K562 (cell line): ENCODE measurements around the gene CST3. TPM values are rescaled to one million over a fixed set of nuclear protein-coding genes. Genes with fewer than 3 reads are reported as not detected.

ENCODE experiments used
- ATAC-seq: fragments of 200-7000 bp; cut with Tn5 transposase; 3 replicates; pipeline ENCODE4 v1.9.1; 2020; ENCODE audit warnings: moderate library complexity
- BruUV-seq: library from RNA; stranded (reverse); fragments of 400-500 nt; replicated peaks from 2 replicates; lab custom pipeline; 2021; lab: Mats Ljungman, UMichigan
- CTCF ChIA-PET: fragments of 300-600 bp; formaldehyde crosslinking; extraction: SDS; loops from one replicate; lab custom pipeline; 2021; ENCODE audit warnings: low intra/inter-chr PET ratio; lab: Yijun Ruan, JAX
- POLR2A ChIA-PET: fragments of 300-600, 350-650 bp; sonication (Branson Sonifier 250); formaldehyde crosslinking; extraction: SDS; loops from one replicate; lab custom pipeline; 2021; ENCODE audit warnings: antibody characterized with exemption, inconsistent platforms; lab: Yijun Ruan, JAX
- DNase-seq, 4 experiments: peaks; one replicate each; pipeline versions ENCODE4 v3.0.0 to v3.0.0-alpha.2; 2011 to 2018; ENCODE audit warnings: low spot score in 3 of 4, mixed read lengths in 3 of 4; ENCODE audit errors: extremely low read depth in 1 of 4
- FAIRE-seq: peaks from 2 replicates; lab custom pipeline; 2011; peaks lifted over from hg19 to GRCh38; lab: Jason Lieb, UNC
- H2AFZ ChIP-seq: 2 replicates; pipeline ENCODE4 v1.6.0; 2011; ENCODE audit warnings: low read depth, low read length, control low read depth, inconsistent platforms
- H3K27ac ChIP-seq: fragments of 200-600 bp; 3 replicates; pipeline ENCODE4 v1.8.0; 2011; ENCODE audit warnings: low read depth, mild to moderate bottlenecking, control low read depth, inconsistent platforms, low read length, moderate library complexity, mixed read lengths; ENCODE audit errors: extremely low read depth
- H3K27me3 ChIP-seq, 2 experiments: fragments of 300-600 bp in 1 of 2; 2 replicates in 1 of 2; 3 replicates in 1 of 2; pipeline versions ENCODE4 v1.6.0 to v1.8.0; 2011; ENCODE audit warnings: inconsistent platforms in 2 of 2, low read length in 2 of 2, mild to moderate bottlenecking in 1 of 2, mixed read lengths in 1 of 2, moderate library complexity in 1 of 2; ENCODE audit not compliant: control insufficient read depth in 2 of 2, insufficient read depth in 2 of 2
- H3K36me3 ChIP-seq: fragments of 300-600 bp; 3 replicates; pipeline ENCODE4 v1.8.0; 2011; ENCODE audit warnings: mild to moderate bottlenecking, low read length, inconsistent platforms; ENCODE audit not compliant: control insufficient read depth, insufficient read depth
- H3K4me1 ChIP-seq, 2 experiments: fragments of 200-600 bp in 1 of 2; replicated peaks in 1 of 2; 2 replicates in 1 of 2; 3 replicates in 1 of 2; pipeline versions ENCODE4 v1.5.1 to v1.8.0; 2011; ENCODE audit warnings: inconsistent platforms in 2 of 2, low read length in 2 of 2, mild to moderate bottlenecking in 1 of 2, mixed read lengths in 1 of 2, moderate library complexity in 1 of 2; ENCODE audit not compliant: control insufficient read depth in 2 of 2, insufficient read depth in 2 of 2
- H3K4me2 ChIP-seq: 2 replicates; pipeline ENCODE4 v1.6.1; 2011; ENCODE audit warnings: low read length, control low read depth, inconsistent platforms, mixed read lengths; ENCODE audit not compliant: insufficient read depth
- H3K4me3 ChIP-seq: fragments of 200-600 bp; sonication (generic), shearing (Covaris generic); 2 replicates; pipeline ENCODE4 v1.5.1; 2016; ENCODE audit warnings: control low read depth, inconsistent platforms
- H3K79me2 ChIP-seq: fragments of 200-600 bp; 3 replicates; pipeline ENCODE4 v1.8.0; 2011; ENCODE audit warnings: low read length, inconsistent platforms; ENCODE audit not compliant: control insufficient read depth, insufficient read depth
- H3K9ac ChIP-seq, 2 experiments: 2 replicates each; pipeline versions ENCODE4 v1.6.0 to v1.6.1; 2011; ENCODE audit warnings: low read depth in 2 of 2, low read length in 2 of 2, control low read depth in 1 of 2, inconsistent platforms in 1 of 2, mild to moderate bottlenecking in 1 of 2, mixed read lengths in 1 of 2; ENCODE audit not compliant: insufficient read depth in 1 of 2
- H3K9me1 ChIP-seq: one replicate; pipeline ENCODE4 v1.6.0; 2011; ENCODE audit warnings: inconsistent platforms, mild to moderate bottlenecking, low read length, moderate library complexity; ENCODE audit not compliant: control insufficient read depth, insufficient read depth
- H3K9me3 ChIP-seq: replicated peaks from 2 replicates; pipeline ENCODE4 v1.5.1; 2011; ENCODE audit warnings: low read depth, low read length, inconsistent platforms; ENCODE audit not compliant: control insufficient read depth, insufficient read depth
- H4K20me1 ChIP-seq: replicated peaks from 2 replicates; pipeline ENCODE4 v1.6.1; 2011; ENCODE audit warnings: low read length, inconsistent platforms, mixed read lengths; ENCODE audit not compliant: control insufficient read depth, insufficient read depth
- ARID2 ChIP-seq: fragments of 450-650 bp; IDR thresholded peaks from 2 replicates; pipeline ENCODE4 v1.6.1; 2017; ENCODE audit warnings: antibody characterized with exemption, mild to moderate bottlenecking
- BRD4 ChIP-seq: fragments of 200-600 bp; sonication (generic); IDR thresholded peaks from 2 replicates; pipeline ENCODE4 v1.6.1; 2017; ENCODE audit warnings: inconsistent platforms
- GTF2A2 ChIP-seq: IDR thresholded peaks from 2 replicates; pipeline ENCODE4 v1.6.1; 2016; ENCODE audit warnings: mild to moderate bottlenecking, missing genetic modification characterization, missing compliant biosample characterization
- KDM1A ChIP-seq, 2 experiments: fragments of 450-650 bp; IDR thresholded peaks; 2 replicates each; pipeline ENCODE4 v1.6.1; 2016; ENCODE audit warnings: mild to moderate bottlenecking in 2 of 2
- RBM25 ChIP-seq: fragments of 200-400 bp; formaldehyde crosslinking; IDR thresholded peaks from 2 replicates; pipeline ENCODE4 v1.6.1; 2018; ENCODE audit warnings: low read length, low read depth, moderate library complexity; ENCODE audit not compliant: severe bottlenecking
- RCOR1 ChIP-seq, 2 experiments: IDR thresholded peaks; 2 replicates each; pipeline ENCODE4 v1.6.1; 2012; ENCODE audit warnings: low read depth in 2 of 2, low read length in 2 of 2, borderline replicate concordance in 1 of 2, improper control_type of control experiment in 1 of 2
- USF2 ChIP-seq: sonication (generic); formaldehyde crosslinking; IDR thresholded peaks from 2 replicates; pipeline ENCODE4 v1.5.0; 2020; ENCODE audit warnings: missing genetic modification reagents
- ZNF354B ChIP-seq: fragments of 250-450 bp; sonication (Bioruptor Pico); IDR thresholded peaks from 2 replicates; pipeline ENCODE4 v1.4.0; 2020
- WGBS: fragments of 100-300 bp; shearing (Covaris generic); methylation state at CpG from one replicate; pipeline ENCODE4 v1.1.6; 2016; ENCODE audit warnings: low coverage, mixed read lengths; ENCODE audit not compliant: insufficient coverage; ENCODE audit errors: missing lambda C conversion rate; 5-methylcytosine and 5-hydroxymethylcytosine counted together
- in situ Hi-C: fragments of 300-500 bp; cut with MboI; formaldehyde crosslinking; loops from 4 replicates; pipeline ENCODE4 v1.15.0; 2018; ENCODE audit warnings: inconsistent platforms, mixed read lengths
- intact Hi-C: fragments of 100-400 bp; cut with micrococcal nuclease; formaldehyde crosslinking; loops from 2 replicates; pipeline ENCODE4 v1.14.2; 2022
- polyA plus RNA-seq, 8 experiments: library from polyadenylated mRNA; depleted of rRNA in 4 of 8; stranded (reverse) in 5 of 8; unstranded in 3 of 8; fragments of >200 nt; fragmentation: Nextera tagmentation in 2 of 8; fragmentation: Illumina TruSeq in 1 of 8; extraction: Ambion mirVana in 2 of 8; extraction: Trizol in 1 of 8; gene quantifications; 2 replicates each; pipeline versions ENCODE4 v1.2.1 to v1.2.3, GENCODE V29; 2011 to 2014; ENCODE audit warnings: inconsistent platforms in 1 of 8, missing spikeins in 1 of 8
- total RNA-seq, 7 experiments: library from RNA; depleted of rRNA in 6 of 7; stranded (reverse); fragments of >200 nt in 6 of 7; fragmentation: Illumina TruSeq in 2 of 7; extraction: Trizol in 2 of 7; gene quantifications; 2 replicates each; pipeline versions ENCODE4 v1.2.1 to v1.2.3, GENCODE V29; 2011 to 2021; ENCODE audit warnings: low replicate concordance in 1 of 7

Gene CST3
- total and polyA plus RNA-seq, 9 of the 15 experiments (the other 6 are each of a cell fraction or from before 2014, with no cell fraction given): 8.7 to 113 (median 48.5) TPM

DNA sequence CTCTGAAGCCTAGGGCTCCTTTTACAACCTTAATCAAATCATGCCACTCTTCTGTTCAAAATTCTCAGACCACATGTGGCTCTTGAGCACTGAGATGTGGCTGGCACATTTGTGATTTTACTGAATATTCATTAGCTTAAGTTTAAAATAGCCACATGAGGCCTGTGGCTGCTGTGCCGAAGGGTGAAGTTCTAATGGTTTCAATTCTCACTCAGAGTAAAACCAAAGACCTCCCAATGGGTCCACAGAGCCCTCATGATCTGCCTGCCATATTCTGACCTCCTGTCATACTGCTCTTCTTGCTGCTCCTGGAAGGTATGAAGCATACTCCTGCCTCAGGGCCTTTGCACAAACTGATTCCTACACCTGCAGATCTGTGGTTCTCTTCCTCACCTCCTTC is 7.8 kb upstream of the CST3 start:
- Histone ChIP-seq H4K20me1 (no peaks in the 10 kb centered on the region), H2AFZ (no peak overlapping the region), H3K4me3 (no peak overlapping the region), H3K27me3 (no peaks in the 10 kb centered on the region), H3K9me1 (no peaks in the 10 kb centered on the region), H3K4me1 (no peaks in the 10 kb centered on the region), H3K9ac (no peak overlapping the region), H3K36me3 (no peaks in the 10 kb centered on the region), H3K4me2 (no peak overlapping the region), H3K9me3 (no peaks in the 10 kb centered on the region), H3K27ac (no peak overlapping the region), H3K79me2 (no peaks in the 10 kb centered on the region)
- ATAC-seq: no peak
- BruUV-seq: no TSS peak
- ChIA-PET CTCF (no interaction called here), POLR2A (no interaction called here)
- intact Hi-C loops (no loop called here), in situ Hi-C loops (no loop called here)
- TF ChIP-seq BRD4: no peak
- TF ChIP-seq RBM25: peak; percentile 37
- no peak for DNase-seq
- FAIRE-seq: no peak
- 30% methylated on average over 1 of the region's 1 CpG for WGBS

DNA sequence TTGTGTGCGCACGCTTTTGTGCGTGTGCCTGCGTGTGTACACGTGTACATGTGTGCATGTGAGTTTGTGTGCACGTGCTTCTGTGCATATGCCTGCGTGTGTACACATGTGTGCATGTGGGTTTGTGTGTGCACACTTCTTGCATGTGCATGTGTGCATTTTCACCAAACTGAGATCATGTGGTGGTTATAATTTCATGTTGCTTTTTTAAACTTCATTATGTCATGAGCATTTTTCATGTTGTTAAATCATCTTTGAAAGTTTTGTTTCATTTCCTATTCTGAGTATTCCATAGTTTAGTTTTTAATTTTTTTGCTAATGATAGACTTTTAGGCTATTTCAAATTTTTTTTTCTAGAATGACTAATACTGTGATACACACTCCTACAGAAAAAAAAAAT is 6.4 kb upstream of the CST3 start:
- ATAC-seq: no peak
- Histone ChIP-seq H3K36me3 (no peaks in the 10 kb centered on the region), H3K4me3 (no peak overlapping the region), H4K20me1 (no peaks in the 10 kb centered on the region), H3K9ac (no peak overlapping the region), H3K4me2 (no peak overlapping the region), H3K9me1 (no peaks in the 10 kb centered on the region), H3K9me3 (no peaks in the 10 kb centered on the region), H3K27ac (no peak overlapping the region), H2AFZ (no peak overlapping the region), H3K79me2 (no peaks in the 10 kb centered on the region), H3K4me1 (peaks cover 0 to 4% of the 10 kb centered on the region in 2 experiments; a peak in 1 of 5 replicates), H3K27me3 (no peaks in the 10 kb centered on the region)
- TF ChIP-seq USF2 (no peak), RCOR1 (IDR thresholded peaks at IDR 0.05; ENCODE audit: borderline replicate concordance in 1 of 2, low read depth in 2 of 2, low read length in 2 of 2) (no peak), ZNF354B (CRISPR knock-in tag) (no peak), GTF2A2 (tag) (no peak), ARID2 (peak; percentile 37; the same call in 1 of the 2 replicates), KDM1A (IDR thresholded peaks at IDR 0.05) (peak in 1 of 2 experiments; percentile 89; a peak in 2 of 4 replicates)
- no TSS peak for BruUV-seq
- WGBS: 68% methylated on average over 6 of the region's 7 CpGs
- in situ Hi-C loops: no loop called here
- intact Hi-C loops: no loop called here
- FAIRE-seq: no peak
- ChIA-PET CTCF (no interaction called here), POLR2A (no interaction called here)
- no peak for DNase-seq
